ENCODE measurements around the gene ZNF674. TPM values are rescaled to one million over a fixed set of nuclear protein-coding genes. Genes with fewer than 3 reads are reported as not detected.

ZNF674 gene
- total RNA-seq, 2 experiments from 2014 or later, result 5.4 to 5.5 TPM

GRCh38 chrX:46576458-46576857 lies 31.2 kb upstream of the ZNF674 start:
- no peaks in the 10 kb centered on the region for H3K9me2 ChIP-seq (ENCODE audit: insufficient read depth, low read length)
- H3K4me3 ChIP-seq (ENCODE audit: low read depth, low read length, poor library complexity, severe bottlenecking), result peak overlapping the region; percentile 74
- peaks cover 5% of the 10 kb centered on the region; the same call in 1 of the 2 replicates for H3K36me3 ChIP-seq (ENCODE audit: insufficient read depth, low read length)
- peaks cover 33% of the 10 kb centered on the region for H3K4me1 ChIP-seq (ENCODE audit: insufficient read depth, low read length, poor library complexity, severe bottlenecking)
- H4K20me1 ChIP-seq (ENCODE audit: insufficient read depth, low read length), result no peaks in the 10 kb centered on the region
- TF ChIP-seq, protein P1, sequence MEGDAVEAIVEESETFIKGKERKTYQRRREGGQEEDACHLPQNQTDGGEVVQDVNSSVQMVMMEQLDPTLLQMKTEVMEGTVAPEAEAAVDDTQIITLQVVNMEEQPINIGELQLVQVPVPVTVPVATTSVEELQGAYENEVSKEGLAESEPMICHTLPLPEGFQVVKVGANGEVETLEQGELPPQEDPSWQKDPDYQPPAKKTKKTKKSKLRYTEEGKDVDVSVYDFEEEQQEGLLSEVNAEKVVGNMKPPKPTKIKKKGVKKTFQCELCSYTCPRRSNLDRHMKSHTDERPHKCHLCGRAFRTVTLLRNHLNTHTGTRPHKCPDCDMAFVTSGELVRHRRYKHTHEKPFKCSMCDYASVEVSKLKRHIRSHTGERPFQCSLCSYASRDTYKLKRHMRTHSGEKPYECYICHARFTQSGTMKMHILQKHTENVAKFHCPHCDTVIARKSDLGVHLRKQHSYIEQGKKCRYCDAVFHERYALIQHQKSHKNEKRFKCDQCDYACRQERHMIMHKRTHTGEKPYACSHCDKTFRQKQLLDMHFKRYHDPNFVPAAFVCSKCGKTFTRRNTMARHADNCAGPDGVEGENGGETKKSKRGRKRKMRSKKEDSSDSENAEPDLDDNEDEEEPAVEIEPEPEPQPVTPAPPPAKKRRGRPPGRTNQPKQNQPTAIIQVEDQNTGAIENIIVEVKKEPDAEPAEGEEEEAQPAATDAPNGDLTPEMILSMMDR (conservative IDR thresholded peaks at IDR 0.05; ENCODE audit: low read length), result no peak
- no peak for TF ChIP-seq EZH2phosphoT487 (IDR thresholded peaks at IDR 0.05; ENCODE audit: borderline replicate concordance, low read depth, low read length)
- no peak for DNase-seq (ENCODE audit: low spot score)
- H3K79me2 ChIP-seq (ENCODE audit: insufficient read depth, low read depth, low read length), result peaks cover 8% of the 10 kb centered on the region; the same call in 1 of the 2 replicates
- peak overlapping the region; percentile 76 for H3K4me2 ChIP-seq (ENCODE audit: low read length)
- no peak overlapping the region for H3K27ac ChIP-seq (ENCODE audit: low read depth, low read length, poor library complexity, severe bottlenecking)
- no peaks in the 10 kb centered on the region for H3K9me3 ChIP-seq (ENCODE audit: low read length)
- BruUV-seq (replicated peaks), result no TSS peak
- intact Hi-C loops (cut with micrococcal nuclease; ENCODE audit: unreplicated experiment), result loop anchor here (5.0 kb wide), 1 partner anchor 66 kb away; no protein-coding TSS in a partner anchor
- CTCF ChIA-PET (ENCODE audit: unreplicated experiment), result interaction anchor here (0.6 kb wide), 1 partner anchor 10 kb away, joined by 9 read pairs; no protein-coding TSS in a partner anchor
- POLR2A ChIA-PET, result interaction anchor here (0.6 to 1.2 kb wide), 3 partner anchors 11 to 207 kb away, joined by 3 to 6 read pairs (median 4); no protein-coding TSS in a partner anchor
- no peak overlapping the region for H2AFZ ChIP-seq (ENCODE audit: low read length)

GRCh38 chrX:46575991-46576392 lies 30.8 kb upstream of the ZNF674 start:
- no TSS peak for BruUV-seq (replicated peaks)
- Histone ChIP-seq H3K4me3 (ENCODE audit: low read depth, low read length, poor library complexity, severe bottlenecking) (peak overlapping the region; percentile 74), H3K79me2 (ENCODE audit: insufficient read depth, low read depth, low read length) (peaks cover 8% of the 10 kb centered on the region; the same call in 1 of the 2 replicates), H3K4me1 (ENCODE audit: insufficient read depth, low read length, poor library complexity, severe bottlenecking) (peaks cover 33% of the 10 kb centered on the region), H2AFZ (ENCODE audit: low read length) (no peak overlapping the region), H4K20me1 (ENCODE audit: insufficient read depth, low read length) (no peaks in the 10 kb centered on the region), H3K4me2 (ENCODE audit: low read length) (peak overlapping the region; percentile 76), H3K27ac (ENCODE audit: low read depth, low read length, poor library complexity, severe bottlenecking) (no peak overlapping the region), H3K9me2 (ENCODE audit: insufficient read depth, low read length) (no peaks in the 10 kb centered on the region), H3K36me3 (ENCODE audit: insufficient read depth, low read length) (peaks cover 5% of the 10 kb centered on the region; the same call in 1 of the 2 replicates), H3K9me3 (ENCODE audit: low read length) (no peaks in the 10 kb centered on the region)
- DNase-seq (ENCODE audit: low spot score), result peak; percentile 14
- CTCF ChIA-PET (ENCODE audit: unreplicated experiment), result interaction anchor here (0.6 kb wide), 1 partner anchor 10 kb away, joined by 9 read pairs; no protein-coding TSS in a partner anchor
- intact Hi-C loops (cut with micrococcal nuclease; ENCODE audit: unreplicated experiment), result loop anchor here (5.0 kb wide), 1 partner anchor 66 kb away; no protein-coding TSS in a partner anchor
- no peak for TF ChIP-seq EZH2phosphoT487 (IDR thresholded peaks at IDR 0.05; ENCODE audit: borderline replicate concordance, low read depth, low read length)
- TF ChIP-seq, protein P1 (conservative IDR thresholded peaks at IDR 0.05; ENCODE audit: low read length), result no peak
- POLR2A ChIA-PET, result interaction anchor here (0.6 to 1.2 kb wide), 2 partner anchors 14 to 207 kb away, joined by 4 to 6 read pairs; no protein-coding TSS in a partner anchor

GRCh38 chrX:46575586-46575985 lies 30.4 kb upstream of the ZNF674 start:
- peaks cover 5% of the 10 kb centered on the region; the same call in 1 of the 2 replicates for H3K36me3 ChIP-seq (ENCODE audit: insufficient read depth, low read length)
- TF ChIP-seq, protein P1 (conservative IDR thresholded peaks at IDR 0.05; ENCODE audit: low read length), result no peak
- no peak for TF ChIP-seq EZH2phosphoT487 (IDR thresholded peaks at IDR 0.05; ENCODE audit: borderline replicate concordance, low read depth, low read length)
- no peaks in the 10 kb centered on the region for H4K20me1 ChIP-seq (ENCODE audit: insufficient read depth, low read length)
- intact Hi-C loops (cut with micrococcal nuclease; ENCODE audit: unreplicated experiment), result loop anchor here (5.0 kb wide), 1 partner anchor 67 kb away; no protein-coding TSS in a partner anchor
- no peaks in the 10 kb centered on the region for H3K9me3 ChIP-seq (ENCODE audit: low read length)
- H2AFZ ChIP-seq (ENCODE audit: low read length), result no peak overlapping the region
- no peak for DNase-seq (ENCODE audit: low spot score)
- POLR2A ChIA-PET, result interaction anchor here (1.2 kb wide), 1 partner anchor 14 kb away, joined by 4 read pairs; no protein-coding TSS in a partner anchor
- H3K4me3 ChIP-seq (ENCODE audit: low read depth, low read length, poor library complexity, severe bottlenecking), result peak overlapping the region; percentile 74
- no peaks in the 10 kb centered on the region for H3K9me2 ChIP-seq (ENCODE audit: insufficient read depth, low read length)
- no TSS peak for BruUV-seq (replicated peaks)
- H3K4me1 ChIP-seq (ENCODE audit: insufficient read depth, low read length, poor library complexity, severe bottlenecking), result peaks cover 33% of the 10 kb centered on the region
- H3K79me2 ChIP-seq (ENCODE audit: insufficient read depth, low read depth, low read length), result peaks cover 8% of the 10 kb centered on the region; the same call in 1 of the 2 replicates
- peak overlapping the region; percentile 76 for H3K4me2 ChIP-seq (ENCODE audit: low read length)
- CTCF ChIA-PET (ENCODE audit: unreplicated experiment), result no interaction called here
- H3K27ac ChIP-seq (ENCODE audit: low read depth, low read length, poor library complexity, severe bottlenecking), result no peak overlapping the region

All from OCI-LY7 (cell line).